HepG2 (cell line): ENCODE data around the gene NINJ2. TPM values are rescaled to one million over a fixed set of nuclear protein-coding genes. Genes with fewer than 3 reads are reported as not detected.
A peak's percentile ranks its signal among the peaks of the same experiment; 100 is the strongest.

Source experiments
- CSRNP2 ChIP-seq: sonication (generic); formaldehyde crosslinking; conservative IDR thresholded peaks from 2 replicates; pipeline ENCODE4 v1.8.0; 2022; ENCODE audit warnings: low read depth, missing genetic modification reagents
- MEF2D ChIP-seq: sonication (generic); formaldehyde crosslinking; IDR thresholded peaks from 2 replicates; pipeline ENCODE4 v1.5.1; 2020; ENCODE audit warnings: mild to moderate bottlenecking, missing genetic modification reagents
- NONO ChIP-seq, 2 experiments: fragments of 450-650 bp in 1 of 2; sonication (generic) in 1 of 2; formaldehyde crosslinking in 1 of 2; IDR thresholded peaks in 1 of 2; conservative IDR thresholded peaks in 1 of 2; 2 replicates each; pipeline versions ENCODE4 v1.6.1 to v1.8.0; 2017 to 2022; ENCODE audit warnings: mild to moderate bottlenecking in 1 of 2, missing genetic modification reagents in 1 of 2, moderate library complexity in 1 of 2
- POGK ChIP-seq: sonication (generic); formaldehyde crosslinking; conservative IDR thresholded peaks from 2 replicates; pipeline ENCODE4 v1.8.0; 2022; ENCODE audit warnings: mild to moderate bottlenecking, moderate library complexity, missing genetic modification reagents
- POLR2AphosphoS5 ChIP-seq: IDR thresholded peaks from 2 replicates; pipeline ENCODE4 v1.6.1; 2012; ENCODE audit warnings: low read depth, low read length
- SIN3A ChIP-seq: IDR thresholded peaks from 2 replicates; pipeline ENCODE4 v1.6.1; 2011; ENCODE audit warnings: low read depth, mild to moderate bottlenecking, control low read depth, low read length, borderline replicate concordance
- TBX3 ChIP-seq: fragments of 450-650 bp; IDR thresholded peaks from 2 replicates; pipeline ENCODE4 v1.6.1; 2017; ENCODE audit warnings: antibody characterized with exemption, mild to moderate bottlenecking, inconsistent platforms, borderline replicate concordance
- TFAP4 ChIP-seq: sonication (generic); IDR thresholded peaks from 2 replicates; pipeline ENCODE4 v1.6.1; 2016; ENCODE audit warnings: low read depth, borderline replicate concordance
- THAP7 ChIP-seq: sonication (generic); formaldehyde crosslinking; IDR thresholded peaks from 2 replicates; pipeline ENCODE4 v1.8.1; 2023; ENCODE audit warnings: mild to moderate bottlenecking, missing genetic modification reagents
- ZNF12 ChIP-seq: sonication (generic); formaldehyde crosslinking; IDR thresholded peaks from 2 replicates; pipeline ENCODE4 v1.5.0; 2020; ENCODE audit warnings: missing genetic modification reagents
- ZNF121 ChIP-seq: sonication (generic); formaldehyde crosslinking; IDR thresholded peaks from 2 replicates; pipeline ENCODE4 v1.5.0; 2020; ENCODE audit warnings: mild to moderate bottlenecking, missing genetic modification reagents
- ZNF230 ChIP-seq: sonication (generic); formaldehyde crosslinking; IDR thresholded peaks from 2 replicates; pipeline ENCODE4 v1.4.0; 2020; ENCODE audit warnings: mild to moderate bottlenecking, missing genetic modification reagents
- ZNF570 ChIP-seq: sonication (generic); formaldehyde crosslinking; IDR thresholded peaks from 2 replicates; pipeline ENCODE4 v1.4.0; 2020; ENCODE audit warnings: mild to moderate bottlenecking, missing genetic modification reagents, borderline replicate concordance
- ZNF770 ChIP-seq: sonication (generic); formaldehyde crosslinking; IDR thresholded peaks from 2 replicates; pipeline ENCODE4 v1.5.0; 2020; ENCODE audit warnings: mild to moderate bottlenecking, missing genetic modification reagents
- polyA plus RNA-seq, 8 experiments: library from polyadenylated mRNA; depleted of rRNA in 3 of 8; stranded (reverse) in 7 of 8; unstranded in 1 of 8; fragments of >200 nt; fragmentation: Illumina TruSeq in 4 of 8; extraction: Trizol in 4 of 8; gene quantifications; 2 replicates each; pipeline versions ENCODE4 v1.2.1 to v1.2.3, GENCODE V29; 2011 to 2016; ENCODE audit warnings: low read depth in 4 of 8, missing spikeins in 1 of 8, mixed read lengths in 1 of 8; ENCODE audit not compliant: insufficient read depth in 1 of 8
- total RNA-seq, 5 experiments: library from RNA; depleted of rRNA; stranded (reverse); fragments of >200 nt; fragmentation: Illumina TruSeq; extraction: Trizol; gene quantifications; 2 replicates each; pipeline ENCODE4 v1.2.3, GENCODE V29; 2016; ENCODE audit warnings: low read depth in 1 of 5

NINJ2 gene
- total and polyA plus RNA-seq, 2 of the 13 experiments (the other 11 are each of a cell fraction or from before 2014, with no cell fraction given), result 0.62 to 3.8 TPM

GRCh38 chr12:585062-586061, 77.9 kb downstream of the NINJ2 start (continued):
- TF ChIP-seq NONO (IDR thresholded peaks at IDR 0.05) (no peak), NONO (CRISPR knock-in tag; conservative IDR thresholded peaks at IDR 0.05) (peak; percentile 81), ZNF570 (CRISPR knock-in tag) (no peak), ZNF121 (peak; percentile 58; the same call in 1 of the 2 replicates), CSRNP2 (no peak), ZNF12 (CRISPR knock-in tag) (no peak; the same call in 1 of the 2 replicates), ZNF770 (CRISPR knock-in tag) (peak; percentile 30; the same call in 1 of the 2 replicates), POLR2AphosphoS5 (no peak), ZNF230 (CRISPR knock-in tag) (no peak), THAP7 (CRISPR knock-in tag) (no peak), MEF2D (peak; percentile 99), POGK (CRISPR knock-in tag) (peak; percentile 47; the same call in 1 of the 2 replicates), TBX3 (peak; percentile 93; the same call in 1 of the 2 replicates), TFAP4 (peak; percentile 73; the same call in 1 of the 2 replicates), SIN3A (no peak)
